HEK293 (cell line): ENCODE measurements around the gene TASP1.

Experiments used
- CTCF ChIA-PET: fragments of 350-600 bp; formaldehyde crosslinking; extraction: SDS; loops from one replicate; lab custom pipeline; 2021; ENCODE audit warnings: antibody characterized with exemption; lab: Yijun Ruan, JAX
- POLR2A ChIA-PET: fragments of 300-600 bp; formaldehyde crosslinking; extraction: SDS; loops from one replicate; lab custom pipeline; 2020; ENCODE audit warnings: antibody characterized with exemption, inconsistent platforms; lab: Yijun Ruan, JAX
- H3K27ac ChIP-seq: fragments of 200-500 bp; sonication (Bioruptor generic); 2 replicates; pipeline ENCODE4 v1.5.1; 2014; ENCODE audit warnings: low read depth, low read length, control low read depth, inconsistent platforms; ENCODE audit errors: extremely low read depth
- H3K36me3 ChIP-seq, 2 experiments: fragments of 200-500 bp in 1 of 2; sonication (Bioruptor generic) in 1 of 2; 1 replicate in 1 of 2; 2 replicates in 1 of 2; pipeline ENCODE4 v1.5.1; 2014 to 2017; ENCODE audit warnings: inconsistent platforms in 2 of 2, low read length in 2 of 2; ENCODE audit not compliant: control insufficient read depth in 2 of 2, insufficient read depth in 1 of 2
- H3K4me1 ChIP-seq: fragments of 200-500 bp; sonication (Bioruptor generic); 2 replicates; pipeline ENCODE4 v1.5.1; 2014; ENCODE audit warnings: mild to moderate bottlenecking, low read length, inconsistent platforms; ENCODE audit not compliant: control insufficient read depth, insufficient read depth
- H3K4me3 ChIP-seq: 2 replicates; pipeline ENCODE4 v1.5.1; 2011; ENCODE audit warnings: low read depth, mild to moderate bottlenecking, control low read depth, low read length, moderate library complexity
- H3K9me3 ChIP-seq: fragments of 200-500 bp; sonication (Bioruptor generic); 2 replicates; pipeline ENCODE4 v1.5.1; 2014; ENCODE audit warnings: low read depth, low read length, inconsistent platforms; ENCODE audit not compliant: control insufficient read depth, insufficient read depth
- BCL11A ChIP-seq: fragments of 450-650 bp; formaldehyde crosslinking; IDR thresholded peaks from 2 replicates; pipeline ENCODE4 v1.5.1; 2016; ENCODE audit warnings: low read depth, missing biosample characterization, missing genetic modification characterization
- EGR2 ChIP-seq: fragments of 450-650 bp; formaldehyde crosslinking; IDR thresholded peaks from 2 replicates; pipeline ENCODE4 v1.5.1; 2016; ENCODE audit warnings: low read depth, missing biosample characterization, missing genetic modification characterization
- GLIS1 ChIP-seq: fragments of 450-650 bp; formaldehyde crosslinking; IDR thresholded peaks from 2 replicates; pipeline ENCODE4 v1.5.1; 2016; ENCODE audit warnings: missing biosample characterization, missing genetic modification characterization
- OSR2 ChIP-seq: fragments of 450-650 bp; formaldehyde crosslinking; IDR thresholded peaks from 2 replicates; pipeline ENCODE4 v1.5.1; 2016; ENCODE audit warnings: missing biosample characterization, missing genetic modification characterization
- TCF7L2 ChIP-seq: IDR thresholded peaks from 2 replicates; pipeline ENCODE4 v1.6.1; 2011; ENCODE audit warnings: low read depth, mild to moderate bottlenecking, inconsistent platforms, low read length, moderate library complexity, borderline replicate concordance
- ZBTB7A ChIP-seq: fragments of 450-650 bp; formaldehyde crosslinking; IDR thresholded peaks from 2 replicates; pipeline ENCODE4 v1.5.1; 2016; ENCODE audit warnings: low read depth, missing biosample characterization, missing genetic modification characterization
- ZEB2 ChIP-seq: fragments of 450-650 bp; formaldehyde crosslinking; IDR thresholded peaks from 2 replicates; pipeline ENCODE4 v1.5.1; 2016; ENCODE audit warnings: missing biosample characterization, missing genetic modification characterization
- ZFHX2 ChIP-seq: fragments of 450-650 bp; formaldehyde crosslinking; conservative IDR thresholded peaks from 2 replicates; pipeline ENCODE4 v1.5.1; 2016; ENCODE audit warnings: missing biosample characterization, missing genetic modification characterization
- ZNF10 ChIP-seq: fragments of 450-650 bp; formaldehyde crosslinking; IDR thresholded peaks from 2 replicates; pipeline ENCODE4 v1.5.1; 2017; ENCODE audit warnings: missing biosample characterization, missing genetic modification characterization
- ZNF16 ChIP-seq: fragments of 450-650 bp; formaldehyde crosslinking; IDR thresholded peaks from 2 replicates; pipeline ENCODE4 v1.5.1; 2016; ENCODE audit warnings: low read depth, missing biosample characterization, missing genetic modification characterization
- ZNF174 ChIP-seq: fragments of 450-650 bp; formaldehyde crosslinking; IDR thresholded peaks from 2 replicates; pipeline ENCODE4 v1.5.0; 2017; ENCODE audit warnings: missing biosample characterization, mild to moderate bottlenecking, missing genetic modification characterization
- ZNF202 ChIP-seq: fragments of 450-650 bp; formaldehyde crosslinking; IDR thresholded peaks from 2 replicates; pipeline ENCODE4 v1.5.1; 2016; ENCODE audit warnings: missing biosample characterization, missing genetic modification characterization, borderline replicate concordance
- ZNF221 ChIP-seq: fragments of 450-650 bp; formaldehyde crosslinking; IDR thresholded peaks from 2 replicates; pipeline ENCODE4 v1.5.1; 2017; ENCODE audit warnings: missing biosample characterization, missing genetic modification characterization, borderline replicate concordance
- ZNF366 ChIP-seq: fragments of 450-650 bp; formaldehyde crosslinking; conservative IDR thresholded peaks from 2 replicates; pipeline ENCODE4 v1.5.1; 2016; ENCODE audit warnings: missing biosample characterization, missing genetic modification characterization
- ZNF394 ChIP-seq: fragments of 450-650 bp; formaldehyde crosslinking; IDR thresholded peaks from 2 replicates; pipeline ENCODE4 v1.5.1; 2016; ENCODE audit warnings: missing biosample characterization, missing genetic modification characterization, mild to moderate bottlenecking, moderate library complexity, borderline replicate concordance
- ZNF623 ChIP-seq: fragments of 450-650 bp; formaldehyde crosslinking; IDR thresholded peaks from 2 replicates; pipeline ENCODE4 v1.5.1; 2016; ENCODE audit warnings: missing biosample characterization, missing genetic modification characterization
- ZNF639 ChIP-seq: fragments of 450-650 bp; formaldehyde crosslinking; IDR thresholded peaks from 2 replicates; pipeline ENCODE4 v1.5.1; 2016; ENCODE audit warnings: missing biosample characterization, missing genetic modification characterization
- ZNF670 ChIP-seq: fragments of 450-650 bp; formaldehyde crosslinking; IDR thresholded peaks from 2 replicates; pipeline ENCODE4 v1.5.1; 2016; ENCODE audit warnings: missing biosample characterization, missing genetic modification characterization, low read depth
- ZSCAN18 ChIP-seq: fragments of 450-650 bp; formaldehyde crosslinking; IDR thresholded peaks from 2 replicates; pipeline ENCODE4 v1.5.1; 2016; ENCODE audit warnings: missing biosample characterization, missing genetic modification characterization
- ZXDB ChIP-seq: fragments of 450-650 bp; formaldehyde crosslinking; IDR thresholded peaks from 2 replicates; pipeline ENCODE4 v1.5.1; 2016; ENCODE audit warnings: missing biosample characterization, missing genetic modification characterization
- TF ChIP-seq, protein P1 (sequence below): fragments of 450-650 bp; formaldehyde crosslinking; conservative IDR thresholded peaks from 2 replicates; pipeline ENCODE4 v1.5.1; 2016; ENCODE audit warnings: low read depth, missing biosample characterization, missing genetic modification characterization
- TF ChIP-seq, protein P2 (sequence below): fragments of 450-650 bp; formaldehyde crosslinking; IDR thresholded peaks from 2 replicates; pipeline ENCODE4 v1.5.1; 2016; ENCODE audit warnings: missing biosample characterization, missing genetic modification characterization

The TASP1 gene

GRCh38 chr20:13638496-13639149 is at the start of gene TASP1 (continued):
- 0 out of 2 replicates have a peak, but pooled peaks have one; percentile 34 for TF ChIP-seq ZNF394 (tag by site-specific recombination)
- TF ChIP-seq ZBTB7A (tag by site-specific recombination), result no peak
- TF ChIP-seq ZFHX2 (tag by site-specific recombination), result peak; percentile 91
- TF ChIP-seq EGR2 (tag by site-specific recombination), result peak; percentile 73
- peak; percentile 45; the same call in 1 of the 2 replicates for TF ChIP-seq ZXDB (tag by site-specific recombination)
- TF ChIP-seq ZNF366 (tag by site-specific recombination), result 0 out of 2 replicates have a peak, but pooled peaks have one; percentile 14
- TF ChIP-seq, protein P1, sequence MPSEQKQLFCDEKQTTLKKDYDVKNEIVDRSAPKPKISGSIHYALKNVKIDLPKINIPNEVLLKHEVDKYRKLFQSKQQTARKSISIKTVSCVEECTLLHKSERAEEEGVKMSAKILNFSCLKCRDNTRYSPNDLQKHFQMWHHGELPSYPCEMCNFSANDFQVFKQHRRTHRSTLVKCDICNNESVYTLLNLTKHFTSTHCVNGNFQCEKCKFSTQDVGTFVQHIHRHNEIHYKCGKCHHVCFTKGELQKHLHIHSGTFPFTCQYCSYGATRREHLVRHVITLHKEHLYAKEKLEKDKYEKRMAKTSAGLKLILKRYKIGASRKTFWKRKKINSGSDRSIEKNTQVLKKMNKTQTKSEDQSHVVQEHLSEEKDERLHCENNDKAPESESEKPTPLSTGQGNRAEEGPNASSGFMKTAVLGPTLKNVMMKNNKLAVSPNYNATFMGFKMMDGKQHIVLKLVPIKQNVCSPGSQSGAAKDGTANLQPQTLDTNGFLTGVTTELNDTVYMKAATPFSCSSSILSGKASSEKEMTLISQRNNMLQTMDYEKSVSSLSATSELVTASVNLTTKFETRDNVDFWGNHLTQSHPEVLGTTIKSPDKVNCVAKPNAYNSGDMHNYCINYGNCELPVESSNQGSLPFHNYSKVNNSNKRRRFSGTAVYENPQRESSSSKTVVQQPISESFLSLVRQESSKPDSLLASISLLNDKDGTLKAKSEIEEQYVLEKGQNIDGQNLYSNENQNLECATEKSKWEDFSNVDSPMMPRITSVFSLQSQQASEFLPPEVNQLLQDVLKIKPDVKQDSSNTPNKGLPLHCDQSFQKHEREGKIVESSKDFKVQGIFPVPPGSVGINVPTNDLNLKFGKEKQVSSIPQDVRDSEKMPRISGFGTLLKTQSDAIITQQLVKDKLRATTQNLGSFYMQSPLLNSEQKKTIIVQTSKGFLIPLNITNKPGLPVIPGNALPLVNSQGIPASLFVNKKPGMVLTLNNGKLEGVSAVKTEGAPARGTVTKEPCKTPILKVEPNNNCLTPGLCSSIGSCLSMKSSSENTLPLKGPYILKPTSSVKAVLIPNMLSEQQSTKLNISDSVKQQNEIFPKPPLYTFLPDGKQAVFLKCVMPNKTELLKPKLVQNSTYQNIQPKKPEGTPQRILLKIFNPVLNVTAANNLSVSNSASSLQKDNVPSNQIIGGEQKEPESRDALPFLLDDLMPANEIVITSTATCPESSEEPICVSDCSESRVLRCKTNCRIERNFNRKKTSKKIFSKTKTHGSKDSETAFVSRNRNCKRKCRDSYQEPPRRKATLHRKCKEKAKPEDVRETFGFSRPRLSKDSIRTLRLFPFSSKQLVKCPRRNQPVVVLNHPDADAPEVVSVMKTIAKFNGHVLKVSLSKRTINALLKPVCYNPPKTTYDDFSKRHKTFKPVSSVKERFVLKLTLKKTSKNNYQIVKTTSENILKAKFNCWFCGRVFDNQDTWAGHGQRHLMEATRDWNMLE (tag by site-specific recombination), result peak; percentile 62
- no peak for TF ChIP-seq TCF7L2
- TF ChIP-seq, protein P2, sequence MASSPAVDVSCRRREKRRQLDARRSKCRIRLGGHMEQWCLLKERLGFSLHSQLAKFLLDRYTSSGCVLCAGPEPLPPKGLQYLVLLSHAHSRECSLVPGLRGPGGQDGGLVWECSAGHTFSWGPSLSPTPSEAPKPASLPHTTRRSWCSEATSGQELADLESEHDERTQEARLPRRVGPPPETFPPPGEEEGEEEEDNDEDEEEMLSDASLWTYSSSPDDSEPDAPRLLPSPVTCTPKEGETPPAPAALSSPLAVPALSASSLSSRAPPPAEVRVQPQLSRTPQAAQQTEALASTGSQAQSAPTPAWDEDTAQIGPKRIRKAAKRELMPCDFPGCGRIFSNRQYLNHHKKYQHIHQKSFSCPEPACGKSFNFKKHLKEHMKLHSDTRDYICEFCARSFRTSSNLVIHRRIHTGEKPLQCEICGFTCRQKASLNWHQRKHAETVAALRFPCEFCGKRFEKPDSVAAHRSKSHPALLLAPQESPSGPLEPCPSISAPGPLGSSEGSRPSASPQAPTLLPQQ, result peak; percentile 93
- TF ChIP-seq GLIS1 (tag by site-specific recombination), result 0 out of 2 replicates have a peak, but pooled peaks have one; percentile 5
- no peak for TF ChIP-seq ZSCAN18
- no peak for TF ChIP-seq ZNF670 (tag by site-specific recombination)
- TF ChIP-seq OSR2 (tag by site-specific recombination), result no peak
- TF ChIP-seq ZNF16 (tag by site-specific recombination), result no peak
- TF ChIP-seq ZEB2 (tag by site-specific recombination), result peak; percentile 91
- no peak for TF ChIP-seq ZNF623

DNA sequence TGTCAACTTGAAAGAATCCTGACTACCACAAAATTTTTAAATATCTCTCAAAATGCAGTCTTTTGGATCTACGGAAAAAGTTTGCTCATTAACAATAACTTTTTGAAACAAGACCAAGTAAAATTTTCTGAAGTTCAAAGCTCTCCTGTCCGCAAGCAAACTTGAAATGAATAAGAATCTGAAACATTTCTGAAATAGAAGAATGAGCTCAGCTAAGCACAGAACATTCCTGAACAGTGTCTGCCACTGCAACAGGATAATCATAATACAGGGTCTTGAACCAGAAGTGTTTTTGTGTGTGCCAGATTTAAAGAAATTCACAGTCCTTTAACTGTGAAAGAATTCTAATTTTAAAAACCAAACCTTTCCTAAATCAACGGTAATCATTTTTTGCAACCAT is 49.1 kb upstream of the TASP1 start:
- H3K4me3 ChIP-seq, result no peak overlapping the region
- no peaks in the 10 kb centered on the region for H3K36me3 ChIP-seq
- TF ChIP-seq ZNF221, result no peak
- no peak for TF ChIP-seq GLIS1 (tag by site-specific recombination)
- TF ChIP-seq ZNF174, result no peak
- no peak for TF ChIP-seq ZNF10
- TF ChIP-seq ZNF202 (tag by site-specific recombination), result no peak
- no peak for TF ChIP-seq BCL11A
- no peak for TF ChIP-seq ZNF639
- POLR2A ChIA-PET, result no interaction called here
- CTCF ChIA-PET, result interaction anchor here (0.8 kb wide), 1 partner anchor 57 kb away, joined by 3 read pairs; no protein-coding TSS in a partner anchor
- no peaks in the 10 kb centered on the region for H3K4me1 ChIP-seq
- no peaks in the 10 kb centered on the region for H3K9me3 ChIP-seq
- H3K27ac ChIP-seq, result no peak overlapping the region
